GM19438 (cell line): Measurements from ENCODE around the gene DHX35.
A peak's percentile ranks its signal among the peaks of the same experiment; 100 is the strongest.

ENCODE experiments used
- ATAC-seq: cut with Tn5 transposase; IDR thresholded peaks from one replicate; pipeline ENCODE4 v1.9.1; 2021; ENCODE audit warnings: low read depth; ENCODE audit not compliant: unreplicated experiment

Gene DHX35, protein sequence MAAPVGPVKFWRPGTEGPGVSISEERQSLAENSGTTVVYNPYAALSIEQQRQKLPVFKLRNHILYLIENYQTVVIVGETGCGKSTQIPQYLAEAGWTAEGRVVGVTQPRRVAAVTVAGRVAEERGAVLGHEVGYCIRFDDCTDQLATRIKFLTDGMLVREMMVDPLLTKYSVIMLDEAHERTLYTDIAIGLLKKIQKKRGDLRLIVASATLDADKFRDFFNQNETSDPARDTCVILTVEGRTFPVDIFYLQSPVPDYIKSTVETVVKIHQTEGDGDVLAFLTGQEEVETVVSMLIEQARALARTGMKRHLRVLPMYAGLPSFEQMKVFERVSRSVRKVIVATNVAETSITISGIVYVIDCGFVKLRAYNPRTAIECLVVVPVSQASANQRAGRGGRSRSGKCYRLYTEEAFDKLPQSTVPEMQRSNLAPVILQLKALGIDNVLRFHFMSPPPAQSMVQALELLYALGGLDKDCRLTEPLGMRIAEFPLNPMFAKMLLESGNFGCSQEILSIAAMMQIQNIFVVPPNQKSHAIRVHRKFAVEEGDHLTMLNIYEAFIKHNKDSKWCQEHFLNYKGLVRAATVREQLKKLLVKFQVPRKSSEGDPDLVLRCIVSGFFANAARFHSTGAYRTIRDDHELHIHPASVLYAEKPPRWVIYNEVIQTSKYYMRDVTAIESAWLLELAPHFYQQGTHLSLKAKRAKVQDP

GRCh38 chr20:38962044-38962927 lies at the start of gene DHX35:
Gene DHX35 (plus strand): TSS chr20:38962344. CDS start chr20:38962368, 24 bp downstream.
- peak; percentile 93 for ATAC-seq

DNA sequence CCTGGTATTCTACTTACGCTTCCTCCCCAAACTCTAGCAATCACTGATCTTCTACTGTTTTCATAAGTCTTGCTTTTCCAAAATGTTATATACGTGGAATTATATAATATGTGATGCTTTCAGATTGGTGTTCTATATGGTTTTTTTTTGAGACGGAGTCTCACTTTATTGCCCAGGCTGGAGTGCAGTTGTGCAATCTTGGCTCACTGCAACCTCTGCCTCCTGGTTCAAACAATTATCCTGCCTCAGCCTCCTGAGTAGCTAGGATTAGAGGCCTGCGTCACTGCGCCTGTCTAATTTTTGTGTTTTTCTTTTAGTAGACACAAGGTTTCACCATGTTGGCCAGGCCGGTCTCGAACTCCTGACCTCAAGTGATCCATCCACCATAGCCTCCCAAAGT lies 46.8 kb upstream of the DHX35 start:
- no peak for ATAC-seq

DNA sequence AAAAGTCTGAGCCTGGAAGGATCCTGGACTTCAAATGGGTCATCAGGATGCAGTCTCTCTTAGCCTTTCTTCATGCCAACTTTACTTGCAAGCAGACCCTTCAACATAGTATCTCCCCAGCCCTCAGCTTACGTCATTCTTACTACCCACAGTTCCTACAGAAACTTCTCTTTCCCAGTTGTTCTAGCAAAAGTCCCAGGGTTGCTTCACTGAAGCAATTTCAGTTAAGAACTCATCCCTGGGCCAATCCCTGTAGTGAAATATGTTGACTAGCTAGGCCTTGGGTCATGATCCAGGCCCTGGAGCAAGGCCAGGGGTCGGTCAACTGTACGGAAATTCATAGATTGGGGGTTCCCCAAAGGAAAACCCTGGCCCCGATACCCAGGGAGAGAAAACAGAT lies 44.5 kb upstream of the DHX35 start:
- no peak for ATAC-seq

- ATAC-seq: no peak
Measured at GRCh38 chr20:38918172-38918571, 44.0 kb upstream of the DHX35 start.

DNA sequence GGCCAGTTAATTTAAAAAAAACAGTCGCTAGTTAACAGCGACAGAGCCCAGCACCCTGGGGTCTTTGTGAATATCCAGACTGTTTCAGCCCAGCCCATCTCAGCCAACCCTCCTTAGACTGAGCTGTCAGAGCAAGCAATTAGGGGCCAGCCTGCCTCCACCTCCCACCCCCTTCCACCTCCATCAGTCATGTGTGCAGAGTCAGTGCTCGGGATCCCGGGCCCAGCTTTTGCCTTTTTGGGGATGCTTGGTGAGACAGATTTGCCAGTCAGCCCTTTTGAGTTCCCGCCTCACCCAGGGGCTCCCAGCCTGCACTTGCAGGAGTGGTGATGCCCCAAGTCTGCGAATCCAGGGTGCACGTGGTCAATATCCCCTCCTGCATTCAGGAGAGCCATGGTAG lies 42.5 kb upstream of the DHX35 start:
- no peak for ATAC-seq

DNA sequence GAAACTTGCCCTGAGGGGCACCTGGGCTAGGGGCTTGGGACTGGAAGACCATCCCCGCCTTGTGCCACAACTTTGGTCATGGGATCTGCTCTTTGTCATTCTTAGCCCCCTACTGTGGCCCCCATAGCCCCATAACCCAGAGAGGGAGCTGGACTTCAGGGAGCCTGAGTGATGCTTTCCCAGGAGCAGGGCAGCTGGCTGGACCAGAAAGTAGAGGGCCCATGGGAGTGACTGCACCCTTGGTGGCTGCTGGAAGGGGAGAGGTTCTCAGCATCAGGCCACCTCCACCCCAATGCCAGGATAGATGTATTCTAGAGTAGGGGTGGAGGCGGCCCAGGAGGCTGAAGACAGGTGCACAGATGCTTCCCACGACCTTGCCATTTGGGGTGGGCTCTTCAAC lies 41.7 kb upstream of the DHX35 start:
- ATAC-seq: no peak

DNA sequence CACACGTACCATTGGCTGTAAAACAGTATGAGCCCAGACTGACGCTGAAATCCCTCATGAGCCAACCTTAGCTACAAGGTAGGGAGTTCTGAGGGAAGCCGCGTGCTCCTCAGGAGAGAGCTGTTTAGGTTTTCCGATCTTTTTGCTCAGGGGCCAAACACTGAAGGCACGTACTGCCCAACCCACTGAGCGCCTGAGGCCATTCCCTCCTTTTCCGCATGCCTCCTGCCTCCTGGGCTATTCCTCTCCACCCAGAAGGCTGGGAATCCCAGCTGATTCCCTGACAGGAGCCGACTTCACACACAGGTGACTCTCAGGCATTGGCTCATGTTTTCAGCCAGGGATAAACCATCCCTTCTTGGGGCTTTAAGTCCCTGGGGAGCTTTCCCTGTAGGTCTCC lies 41.3 kb upstream of the DHX35 start:
- ATAC-seq: no peak

DNA sequence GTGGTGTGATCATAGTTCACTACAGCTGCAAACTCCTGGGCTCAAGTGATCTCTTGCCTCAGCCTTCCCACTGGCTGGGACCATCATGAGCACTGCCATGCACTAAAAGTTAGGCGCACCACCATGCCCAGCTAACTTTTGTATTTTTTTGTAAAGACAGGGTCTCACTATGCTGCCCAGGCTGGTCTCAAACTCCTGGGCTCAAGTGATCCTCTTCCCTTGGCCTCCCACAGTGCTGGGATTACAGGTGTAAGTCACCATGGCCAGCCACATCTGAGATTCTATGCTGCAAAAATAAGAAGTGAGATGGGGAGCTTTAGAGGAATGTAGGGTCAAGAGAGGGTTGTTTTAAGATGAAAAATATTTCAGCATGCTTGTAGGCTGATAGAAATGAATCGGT lies 37.4 kb upstream of the DHX35 start:
- no peak for ATAC-seq

DNA sequence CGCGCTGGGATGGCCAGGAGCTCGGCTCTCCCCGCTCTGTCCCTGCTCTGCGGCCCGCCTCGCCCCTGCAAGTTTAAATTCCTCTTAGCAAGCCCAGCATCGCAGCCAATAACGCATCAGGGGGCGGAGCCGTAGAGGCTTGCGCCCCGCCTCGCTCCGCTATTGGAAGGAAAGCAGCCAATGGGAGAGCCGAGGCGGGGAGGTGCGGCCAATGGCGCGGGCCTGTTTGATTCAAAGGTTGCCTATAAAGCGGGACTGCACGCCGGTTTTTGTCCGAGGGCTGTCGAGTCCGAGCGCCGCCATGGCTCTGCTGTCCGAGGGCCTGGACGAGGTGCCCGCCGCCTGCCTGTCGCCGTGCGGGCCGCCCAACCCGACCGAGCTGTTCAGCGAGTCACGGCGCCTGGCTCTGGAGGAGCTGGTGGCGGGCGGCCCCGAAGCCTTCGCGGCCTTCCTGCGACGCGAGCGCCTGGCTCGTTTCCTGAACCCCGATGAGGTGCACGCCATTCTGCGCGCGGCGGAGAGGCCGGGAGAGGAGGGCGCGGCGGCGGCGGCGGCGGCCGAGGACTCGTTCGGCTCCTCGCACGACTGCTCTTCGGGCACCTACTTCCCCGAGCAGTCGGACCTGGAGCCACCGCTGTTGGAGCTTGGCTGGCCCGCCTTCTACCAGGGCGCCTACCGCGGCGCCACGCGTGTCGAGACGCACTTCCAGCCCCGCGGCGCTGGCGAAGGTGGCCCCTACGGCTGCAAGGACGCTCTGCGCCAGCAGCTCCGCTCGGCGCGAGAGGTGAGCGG lies 35.8 kb upstream of the DHX35 start, which contains the start of gene FAM83D:
Gene FAM83D (plus strand): TSS at position 276 of the 792 bp plus-strand sequence. CDS start 26 bp downstream, at position 302.
- peak; percentile 92 for ATAC-seq

GRCh38 chr20:38926934-38927616 lies 35.1 kb upstream of the DHX35 start:
- peak; percentile 6 for ATAC-seq

- ATAC-seq: no peak
Measured at GRCh38 chr20:38927902-38928578, 34.1 kb upstream of the DHX35 start.

DNA sequence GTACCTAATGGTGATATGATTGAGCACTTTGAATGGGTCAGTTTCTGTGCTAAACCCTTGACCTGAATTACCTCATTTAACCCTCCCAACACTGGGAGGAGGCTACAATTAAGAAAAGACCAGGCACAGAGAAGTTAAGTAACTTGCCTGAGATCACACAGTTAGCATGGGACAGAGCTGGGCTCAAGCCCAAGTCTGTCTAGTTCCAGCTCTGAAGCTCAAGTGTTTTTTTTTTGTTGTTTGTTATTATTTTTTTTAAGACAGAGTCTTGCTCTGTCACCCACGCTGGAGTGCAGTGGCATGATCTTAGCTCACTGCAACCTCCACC lies 31.9 kb upstream of the DHX35 start:
- no peak for ATAC-seq

- ATAC-seq: no peak
Measured at GRCh38 chr20:38931984-38932383, 30.2 kb upstream of the DHX35 start.

- no peak for ATAC-seq
Measured at GRCh38 chr20:38932457-38933120, 29.6 kb upstream of the DHX35 start.

DNA sequence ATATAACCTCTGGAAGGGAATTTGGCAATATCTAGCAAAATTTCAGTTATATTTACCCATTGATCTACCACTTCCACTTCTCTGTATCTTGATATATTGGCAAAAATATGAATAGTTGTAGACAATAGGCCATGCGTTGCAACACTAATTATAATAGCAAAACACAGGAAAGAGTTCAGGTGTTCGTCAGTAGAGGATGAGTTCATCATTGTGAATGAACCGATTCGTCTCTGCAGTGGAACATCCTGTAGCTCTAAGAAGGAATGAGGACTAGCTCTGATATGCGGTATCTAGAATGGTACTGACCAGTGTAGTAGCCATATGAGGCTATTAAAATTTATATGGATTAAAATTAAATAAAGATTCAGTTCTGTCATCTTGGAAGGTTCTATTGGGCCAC lies 27.6 kb upstream of the DHX35 start:
- ATAC-seq: no peak

GRCh38 chr20:38935285-38935684 lies 26.9 kb upstream of the DHX35 start:
- no peak for ATAC-seq

GRCh38 chr20:38935967-38936407 lies 26.2 kb upstream of the DHX35 start:
- ATAC-seq: no peak

DNA sequence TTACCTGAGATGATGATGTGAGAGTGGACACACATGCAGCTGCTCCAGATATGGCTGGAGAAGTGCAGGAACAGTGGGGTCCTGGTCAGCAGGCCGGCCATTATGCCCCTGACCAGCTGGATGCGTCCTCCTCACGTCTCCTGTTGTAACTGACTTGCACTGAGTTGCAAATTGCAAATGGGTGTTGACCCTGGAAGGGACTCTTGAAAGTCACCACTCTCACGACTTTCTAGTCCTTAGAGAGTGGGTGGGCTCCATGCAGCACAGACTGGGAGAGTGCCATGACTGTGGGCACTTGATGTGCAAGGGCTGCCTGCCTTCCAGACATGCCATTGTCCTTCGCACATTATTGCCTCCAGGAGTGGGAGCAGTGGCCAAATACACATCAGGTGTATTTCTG lies 25.1 kb upstream of the DHX35 start:
- no peak for ATAC-seq
